Spleen (tissue), 11 donors: Measurements from ENCODE around the gene SPINK2. TPM values are rescaled to one million over a fixed set of nuclear protein-coding genes. Genes with fewer than 3 reads are reported as not detected.

ENCODE experiments used
- DNase-seq: peaks from one replicate; pipeline ENCODE4 v3.0.0-alpha.2; 2020
- H3K27ac ChIP-seq, 8 donors: fragments of 200-600 bp; sonication (generic) in 7 of 8; 1 replicate in 4 of 8; 2 replicates in 4 of 8; pipeline versions ENCODE4 v1.5.0 to v1.8.0; 2016 to 2021; ENCODE audit warnings: inconsistent platforms in 4 of 8, mild to moderate bottlenecking in 4 of 8, moderate library complexity in 1 of 8
- H3K27me3 ChIP-seq, 7 donors: fragments of 200-600 bp; sonication (generic) in 6 of 7; replicated peaks in 1 of 7; 1 replicate in 4 of 7; 2 replicates in 3 of 7; pipeline versions ENCODE4 v1.5.0 to v1.8.0; 2016 to 2021; ENCODE audit warnings: inconsistent platforms in 3 of 7, mild to moderate bottlenecking in 1 of 7
- H3K36me3 ChIP-seq, 6 donors: fragments of 200-600 bp; sonication (generic) in 5 of 6; 1 replicate in 4 of 6; 2 replicates in 2 of 6; pipeline versions ENCODE4 v1.5.0 to v1.8.0; 2016 to 2021; ENCODE audit warnings: inconsistent platforms in 2 of 6
- H3K4me1 ChIP-seq, 6 donors: fragments of 200-600 bp; sonication (generic) in 5 of 6; 1 replicate in 3 of 6; 2 replicates in 3 of 6; pipeline versions ENCODE4 v1.5.0 to v1.8.0; 2016 to 2021; ENCODE audit warnings: inconsistent platforms in 3 of 6
- H3K4me3 ChIP-seq, 8 donors: fragments of 200-600 bp; sonication (generic) in 7 of 8; 1 replicate in 4 of 8; 2 replicates in 4 of 8; pipeline versions ENCODE4 v1.5.0 to v1.8.0; 2016 to 2021; ENCODE audit warnings: inconsistent platforms in 4 of 8, mild to moderate bottlenecking in 4 of 8, moderate library complexity in 2 of 8
- H3K9me3 ChIP-seq, 8 donors: fragments of 200-600 bp; sonication (generic) in 7 of 8; 1 replicate in 4 of 8; 2 replicates in 4 of 8; pipeline versions ENCODE4 v1.5.0 to v1.8.0; 2016 to 2021; ENCODE audit warnings: inconsistent platforms in 4 of 8
- CTCF ChIP-seq, 11 experiments: fragments of 200-600 bp in 7 of 11; fragments of 450-650 bp in 4 of 11; sonication (generic) in 4 of 11; IDR thresholded peaks in 8 of 11; conservative IDR thresholded peaks in 3 of 11; 1 replicate in 7 of 11; 2 replicates in 4 of 11; pipeline versions ENCODE4 v1.4.0 to v1.8.0; 2016 to 2021; ENCODE audit warnings: antibody characterized with exemption in 11 of 11, inconsistent platforms in 4 of 11, mild to moderate bottlenecking in 1 of 11
- POLR2A ChIP-seq, 3 donors: fragments of 450-650 bp; IDR thresholded peaks; one replicate each; pipeline ENCODE4 v1.5.1; 2017; ENCODE audit warnings: antibody characterized with exemption in 3 of 3, mild to moderate bottlenecking in 1 of 3
- POLR2AphosphoS5 ChIP-seq, 3 donors: sonication (generic); formaldehyde crosslinking; IDR thresholded peaks; one replicate each; pipeline ENCODE4 v1.5.1; 2017; ENCODE audit warnings: antibody characterized with exemption in 3 of 3
- WGBS, 5 donors: extraction: QIAGEN DNeasy Blood & Tissue Kit in 3 of 5; methylation state at CpG; one replicate each; pipeline versions ENCODE4 v1.1.5 to v1.1.7; 2013 to 2018; 5-methylcytosine and 5-hydroxymethylcytosine counted together
- intact Hi-C: fragments of 100-400 bp; cut with DNase I; formaldehyde crosslinking; loops from one replicate; pipeline ENCODE4 v1.15.0; 2023; ENCODE audit warnings: low total_unique reads
- polyA plus RNA-seq, 3 donors: library from polyadenylated mRNA; stranded (reverse); fragments of 200-250 nt; gene quantifications; one replicate each; pipeline ENCODE4 v1.2.1, GENCODE V29; 2013
- total RNA-seq, 7 donors: library from RNA; depleted of rRNA in 3 of 7; stranded (reverse); fragments of >200 nt in 3 of 7; fragmentation: NEBNext Ultra II Directional in 4 of 7; extraction: Animal tissue kit (Norgen Biotek cat#: 25700) in 4 of 7; gene quantifications; one replicate each; pipeline versions ENCODE4 v1.1.0 to v1.2.1, GENCODE V29; 2016 to 2021
- donor health status: healthy with polysubstance abuse.
- donor health status: DM: no; HTN: no; CAD: no; lungs with moderate emphysema.
- donor health status: DM: no; HTN: no; CAD: no.
- donor health status: Bipolar disorder and iron deficiency.
- donor health status: healthy.
- donor health status: DM: no; HTN: no; CAD: no.
- donor health status: DM: yes; HTN: yes; CAD: no.

The SPINK2 gene
- total and polyA plus RNA-seq, 10 donors, result 0.88 to 8.2 (median 1.5) TPM; not detected in 2

GRCh38 chr4:56783986-56784385 is 37.5 kb downstream of the SPINK2 start:
- H3K27me3 ChIP-seq, result no peaks in the 10 kb centered on the region

GRCh38 chr4:56782019-56782418 is 39.5 kb downstream of the SPINK2 start:
- H3K4me1 ChIP-seq, result peaks cover 0 to 4% (median 0%) of the 10 kb centered on the region in 6 donors
- no peaks in the 10 kb centered on the region for H3K36me3 ChIP-seq
- no peaks in the 10 kb centered on the region for H3K9me3 ChIP-seq
- intact Hi-C loops, result no loop called here
- DNase-seq, result no peak
- no peaks in the 10 kb centered on the region for H3K27me3 ChIP-seq
- H3K4me3 ChIP-seq, result no peak overlapping the region
- WGBS, 5 donors, result 93 to 97% (median 94%) methylated on average over 8 of the region's 8 CpGs
- H3K27ac ChIP-seq, result no peak overlapping the region
- TF ChIP-seq POLR2AphosphoS5 (IDR thresholded peaks at IDR 0.05) (no peak), POLR2A (IDR thresholded peaks at IDR 0.05) (no peak), CTCF (IDR thresholded peaks at IDR 0.05 in 8 of 11, conservative IDR thresholded peaks at IDR 0.05 in 3 of 11) (no peak)

More at GRCh38 chr4:56783986-56784385, 37.5 kb downstream of the SPINK2 start:
- TF ChIP-seq POLR2AphosphoS5 (IDR thresholded peaks at IDR 0.05) (no peak), POLR2A (IDR thresholded peaks at IDR 0.05) (no peak), CTCF (IDR thresholded peaks at IDR 0.05 in 8 of 11, conservative IDR thresholded peaks at IDR 0.05 in 3 of 11) (no peak)
- Histone ChIP-seq H3K4me3 (no peak overlapping the region), H3K9me3 (peaks cover 0 to under 1% (median 0%) of the 10 kb centered on the region in 8 donors), H3K4me1 (peaks cover 0 to 10% (median 0%) of the 10 kb centered on the region in 6 donors), H3K27ac (no peak overlapping the region), H3K36me3 (no peaks in the 10 kb centered on the region)
- intact Hi-C loops, result no loop called here
- DNase-seq, result no peak
- 42 to 59% (median 48%) methylated on average over 5 of the region's 5 CpGs for WGBS, 5 donors

GRCh38 chr4:56773346-56773745 is 48.2 kb downstream of the SPINK2 start:
- H3K36me3 ChIP-seq, result no peaks in the 10 kb centered on the region
- peak; percentile 29 for DNase-seq
- peaks cover 0 to 2% (median 0%) of the 10 kb centered on the region in 6 donors for H3K4me1 ChIP-seq
- intact Hi-C loops, result no loop called here
- TF ChIP-seq POLR2AphosphoS5 (IDR thresholded peaks at IDR 0.05), result no peak
- no peak for TF ChIP-seq POLR2A (IDR thresholded peaks at IDR 0.05)
- H3K27ac ChIP-seq, result no peak overlapping the region
- WGBS, 5 donors, result 93 to 100% (median 96%) methylated on average over 1 of the region's 1 CpG
- no peak overlapping the region for H3K4me3 ChIP-seq
- H3K27me3 ChIP-seq, result no peaks in the 10 kb centered on the region
- H3K9me3 ChIP-seq, result no peaks in the 10 kb centered on the region

GRCh38 chr4:56772134-56772533 is 49.4 kb downstream of the SPINK2 start:
- WGBS, 5 donors, result 69 to 91% (median 87%) methylated on average over 2 of the region's 2 CpGs
- DNase-seq, result no peak
- H3K36me3 ChIP-seq, result no peaks in the 10 kb centered on the region
- no peak overlapping the region for H3K27ac ChIP-seq
- TF ChIP-seq CTCF (IDR thresholded peaks at IDR 0.05 in 8 of 11, conservative IDR thresholded peaks at IDR 0.05 in 3 of 11) (no peak), POLR2A (IDR thresholded peaks at IDR 0.05) (no peak), POLR2AphosphoS5 (IDR thresholded peaks at IDR 0.05) (no peak)
- H3K4me1 ChIP-seq, result peaks cover 0 to 4% (median 0%) of the 10 kb centered on the region in 6 donors
- no peak overlapping the region for H3K4me3 ChIP-seq
- H3K9me3 ChIP-seq, result no peaks in the 10 kb centered on the region
- no peaks in the 10 kb centered on the region for H3K27me3 ChIP-seq
- intact Hi-C loops, result no loop called here

GRCh38 chr4:56768763-56769162 is 52.7 kb downstream of the SPINK2 start:
- TF ChIP-seq POLR2AphosphoS5 (IDR thresholded peaks at IDR 0.05) (no peak), CTCF (IDR thresholded peaks at IDR 0.05 in 8 of 11, conservative IDR thresholded peaks at IDR 0.05 in 3 of 11) (no peak), POLR2A (IDR thresholded peaks at IDR 0.05) (no peak)
- Histone ChIP-seq H3K4me1 (peaks cover 0 to 16% (median 9%) of the 10 kb centered on the region in 6 donors), H3K4me3 (no peak overlapping the region), H3K36me3 (no peaks in the 10 kb centered on the region), H3K27ac (no peak overlapping the region), H3K27me3 (no peaks in the 10 kb centered on the region), H3K9me3 (no peaks in the 10 kb centered on the region)
- intact Hi-C loops, result no loop called here
- no peak for DNase-seq
- 55 to 70% (median 61%) methylated on average over 4 of the region's 4 CpGs for WGBS, 5 donors
